Tibial artery (tissue), 4 donors: Measurements from ENCODE around the gene HMGXB3.
A peak's percentile ranks its signal among the peaks of the same experiment; 100 is the strongest.
"Not testable (repeated sequence)": the region's sequence is repeated elsewhere in the genome, so short reads cannot be mapped to it uniquely, and the experiment has no call there.

ENCODE experiments used
- DNase-seq, 2 donors: peaks; one replicate each; pipeline ENCODE4 v3.0.0-alpha.2; 2019
- H3K27ac ChIP-seq, 2 donors: fragments of 200-600 bp; sonication (generic) in 1 of 2; 1 replicate in 1 of 2; 2 replicates in 1 of 2; pipeline ENCODE4 v1.5.1; 2018 to 2019; ENCODE audit warnings: mild to moderate bottlenecking in 1 of 2
- H3K27me3 ChIP-seq, 2 donors: fragments of 200-600 bp; sonication (generic) in 1 of 2; one replicate each; pipeline versions ENCODE4 v1.5.1 to v1.6.0; 2016 to 2019
- H3K36me3 ChIP-seq, 3 donors: fragments of 200-600 bp; sonication (generic) in 2 of 3; one replicate each; pipeline ENCODE4 v1.5.1; 2016 to 2019; ENCODE audit warnings: mild to moderate bottlenecking in 2 of 3
- H3K4me1 ChIP-seq, 4 donors: fragments of 200-600 bp; sonication (generic) in 2 of 4; 1 replicate in 3 of 4; 2 replicates in 1 of 4; pipeline ENCODE4 v1.5.1; 2016 to 2019
- H3K4me3 ChIP-seq, 2 donors: fragments of 200-600 bp; sonication (generic) in 1 of 2; 1 replicate in 1 of 2; 2 replicates in 1 of 2; pipeline ENCODE4 v1.5.1; 2018 to 2019; ENCODE audit warnings: mild to moderate bottlenecking in 2 of 2
- H3K9me3 ChIP-seq, 3 donors: fragments of 200-600 bp; sonication (generic) in 1 of 3; one replicate each; pipeline ENCODE4 v1.5.1; 2016 to 2019
- intact Hi-C: fragments of 100-400 bp; cut with DNase I; formaldehyde crosslinking; loops from one replicate; pipeline ENCODE4 v1.15.0; 2023; ENCODE audit warnings: low total_unique reads
- TF ChIP-seq, protein P1 (sequence below), 2 experiments: fragments of 200-600 bp in 1 of 2; fragments of 450-650 bp in 1 of 2; IDR thresholded peaks; one replicate each; pipeline ENCODE4 v1.5.1; 2017 to 2019; ENCODE audit warnings: antibody characterized with exemption in 2 of 2, mild to moderate bottlenecking in 1 of 2, moderate library complexity in 1 of 2

Gene HMGXB3

DNA sequence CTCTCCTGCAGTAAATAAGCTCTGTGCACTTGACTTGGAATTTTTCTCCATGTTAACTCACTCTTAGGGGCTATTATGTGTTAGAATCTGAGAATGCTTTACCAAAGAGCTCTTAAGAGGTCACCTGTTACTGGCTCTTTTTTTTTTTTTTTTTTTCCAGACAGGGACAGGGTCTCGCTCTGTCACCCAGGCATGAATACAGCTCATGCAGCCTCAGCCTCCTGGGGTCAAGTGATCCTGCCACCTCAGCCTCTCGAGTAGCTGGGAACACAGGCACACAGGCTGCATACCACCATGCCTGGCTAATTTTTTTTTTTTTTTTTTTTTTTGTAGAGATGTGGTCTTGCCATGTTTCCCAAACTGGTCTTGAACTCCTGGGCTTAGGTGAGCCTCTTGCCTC, 22.1 kb downstream of the HMGXB3 start:
- TF ChIP-seq, protein P1, sequence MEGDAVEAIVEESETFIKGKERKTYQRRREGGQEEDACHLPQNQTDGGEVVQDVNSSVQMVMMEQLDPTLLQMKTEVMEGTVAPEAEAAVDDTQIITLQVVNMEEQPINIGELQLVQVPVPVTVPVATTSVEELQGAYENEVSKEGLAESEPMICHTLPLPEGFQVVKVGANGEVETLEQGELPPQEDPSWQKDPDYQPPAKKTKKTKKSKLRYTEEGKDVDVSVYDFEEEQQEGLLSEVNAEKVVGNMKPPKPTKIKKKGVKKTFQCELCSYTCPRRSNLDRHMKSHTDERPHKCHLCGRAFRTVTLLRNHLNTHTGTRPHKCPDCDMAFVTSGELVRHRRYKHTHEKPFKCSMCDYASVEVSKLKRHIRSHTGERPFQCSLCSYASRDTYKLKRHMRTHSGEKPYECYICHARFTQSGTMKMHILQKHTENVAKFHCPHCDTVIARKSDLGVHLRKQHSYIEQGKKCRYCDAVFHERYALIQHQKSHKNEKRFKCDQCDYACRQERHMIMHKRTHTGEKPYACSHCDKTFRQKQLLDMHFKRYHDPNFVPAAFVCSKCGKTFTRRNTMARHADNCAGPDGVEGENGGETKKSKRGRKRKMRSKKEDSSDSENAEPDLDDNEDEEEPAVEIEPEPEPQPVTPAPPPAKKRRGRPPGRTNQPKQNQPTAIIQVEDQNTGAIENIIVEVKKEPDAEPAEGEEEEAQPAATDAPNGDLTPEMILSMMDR (IDR thresholded peaks at IDR 0.05) = no peak
- peaks cover 55 to 85% (median 78%) of the 10 kb centered on the region in 3 donors for H3K36me3 ChIP-seq
- peaks cover 0 to 32% (median 8%) of the 10 kb centered on the region in 4 donors for H3K4me1 ChIP-seq
- DNase-seq = no peak
- no peak overlapping the region for H3K4me3 ChIP-seq
- H3K27ac ChIP-seq = peak overlapping the region; percentile 34 to 37
- no peaks in the 10 kb centered on the region for H3K27me3 ChIP-seq
- H3K9me3 ChIP-seq = no peaks in the 10 kb centered on the region
- intact Hi-C loops = no loop called here

DNA sequence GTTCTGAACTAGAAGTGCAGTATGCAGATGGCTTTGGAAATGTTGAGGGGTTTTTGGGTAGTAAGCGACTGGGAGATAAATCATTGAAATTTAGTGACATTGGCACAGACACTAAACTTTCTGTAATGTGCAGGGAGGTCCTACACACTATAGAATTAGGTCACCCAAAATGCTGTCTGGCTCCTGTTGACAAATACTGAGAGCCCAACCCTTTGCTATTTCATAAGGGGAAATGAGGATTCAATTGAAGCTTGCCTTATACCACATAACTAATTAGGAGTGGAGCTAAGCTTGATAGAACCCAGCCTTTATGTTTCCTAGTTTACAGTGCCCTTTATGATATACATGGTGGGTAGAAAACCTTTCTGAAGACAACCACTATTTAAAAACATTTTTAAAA, 22.6 kb downstream of the HMGXB3 start:
- peaks cover 60 to 85% (median 77%) of the 10 kb centered on the region in 3 donors for H3K36me3 ChIP-seq
- intact Hi-C loops = no loop called here
- H3K9me3 ChIP-seq = no peaks in the 10 kb centered on the region
- H3K27me3 ChIP-seq = no peaks in the 10 kb centered on the region
- no peak for DNase-seq
- H3K4me3 ChIP-seq = no peak overlapping the region
- peaks cover 0 to 32% (median 8%) of the 10 kb centered on the region in 4 donors for H3K4me1 ChIP-seq
- TF ChIP-seq, protein P1 (IDR thresholded peaks at IDR 0.05) = no peak
- H3K27ac ChIP-seq = no peak overlapping the region

DNA sequence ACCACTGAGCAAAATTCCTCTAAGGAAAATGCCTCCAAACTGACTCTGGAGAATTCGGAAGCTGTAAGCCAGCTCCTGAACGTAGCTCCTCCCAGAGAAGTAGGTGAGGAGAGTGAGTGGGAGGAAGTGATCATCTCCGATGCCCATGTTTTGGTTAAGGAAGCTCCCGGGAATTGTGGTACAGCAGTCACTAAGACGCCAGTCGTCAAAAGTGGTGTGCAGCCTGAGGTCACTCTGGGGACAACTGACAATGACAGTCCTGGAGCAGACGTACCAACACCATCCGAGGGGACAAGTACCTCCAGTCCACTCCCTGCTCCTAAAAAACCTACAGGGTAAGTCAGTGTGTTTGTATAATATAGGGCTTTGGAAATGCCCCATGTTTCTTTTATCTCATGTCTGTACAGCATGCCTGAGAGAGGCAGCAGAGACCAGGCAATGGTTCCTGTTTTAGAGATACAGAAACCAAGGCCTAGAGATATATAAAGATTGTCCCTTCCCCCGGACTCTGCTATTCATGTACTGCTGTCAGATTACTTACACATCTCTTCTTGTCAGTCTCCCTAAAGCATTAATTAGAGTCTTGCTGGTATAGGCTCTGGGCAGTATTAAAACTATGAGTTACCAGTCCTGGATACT, 23.9 kb downstream of the HMGXB3 start:
- Histone ChIP-seq H3K4me1 (peaks cover 0 to 32% (median 8%) of the 10 kb centered on the region in 4 donors), H3K27me3 (no peaks in the 10 kb centered on the region), H3K4me3 (no peak overlapping the region), H3K36me3 (peaks cover 49 to 74% (median 64%) of the 10 kb centered on the region in 3 donors), H3K9me3 (no peaks in the 10 kb centered on the region), H3K27ac (no peak overlapping the region)
- no peak for DNase-seq
- TF ChIP-seq, protein P1 (IDR thresholded peaks at IDR 0.05) = no peak
- intact Hi-C loops = no loop called here

DNA sequence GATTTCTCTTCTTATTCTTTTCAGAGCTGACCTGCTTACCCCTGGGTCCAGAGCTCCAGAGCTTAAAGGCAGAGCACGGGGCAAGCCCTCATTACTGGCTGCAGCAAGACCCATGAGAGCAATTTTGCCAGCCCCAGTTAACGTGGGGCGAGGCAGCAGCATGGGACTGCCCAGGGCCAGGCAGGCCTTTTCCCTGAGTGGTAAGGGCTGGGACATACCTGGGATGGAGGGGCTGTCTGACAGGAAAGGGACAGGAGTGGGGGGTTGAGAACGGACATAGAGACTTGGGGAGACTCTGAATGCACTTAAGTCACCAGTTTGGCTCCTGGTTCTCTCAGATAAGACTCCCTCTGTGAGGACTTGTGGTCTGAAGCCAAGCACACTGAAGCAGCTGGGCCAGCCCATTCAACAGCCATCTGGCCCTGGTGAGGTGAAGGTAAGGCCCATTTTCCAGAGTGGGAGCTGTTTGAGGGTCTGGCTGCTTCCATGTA, 26.2 kb downstream of the HMGXB3 start:
- Histone ChIP-seq H3K27ac (no peak overlapping the region), H3K4me1 (peaks cover 0 to 23% (median 5%) of the 10 kb centered on the region in 4 donors), H3K36me3 (peaks cover 47 to 75% (median 71%) of the 10 kb centered on the region in 3 donors), H3K4me3 (no peak overlapping the region), H3K27me3 (no peaks in the 10 kb centered on the region), H3K9me3 (no peaks in the 10 kb centered on the region)
- TF ChIP-seq, protein P1 (IDR thresholded peaks at IDR 0.05) = no peak
- intact Hi-C loops = no loop called here
- DNase-seq = no peak

DNA sequence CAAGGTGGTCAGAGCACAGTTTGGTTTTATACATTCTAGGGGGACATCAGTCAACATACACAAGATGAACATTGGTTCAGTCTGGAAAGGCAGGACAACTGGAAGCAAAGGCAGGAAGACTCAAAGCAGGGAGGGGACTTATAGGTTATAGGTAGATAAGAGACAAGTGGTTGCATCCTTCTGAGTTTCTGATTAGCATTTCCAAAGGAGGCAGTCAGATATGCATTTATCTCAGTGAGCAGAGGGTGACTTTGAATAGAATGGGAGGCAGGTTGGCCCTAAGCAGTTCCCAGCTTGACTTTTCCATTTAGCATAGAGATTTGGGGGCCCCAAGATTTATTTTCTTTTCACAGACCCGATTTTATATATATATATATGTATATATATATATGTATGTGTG, 27.5 kb downstream of the HMGXB3 start:
- H3K36me3 ChIP-seq = peaks cover 60 to 83% (median 80%) of the 10 kb centered on the region in 3 donors
- H3K4me1 ChIP-seq, H3K27me3 ChIP-seq, intact Hi-C loops, H3K9me3 ChIP-seq, H3K27ac ChIP-seq, H3K4me3 ChIP-seq, DNase-seq: not testable (repeated sequence)

DNA sequence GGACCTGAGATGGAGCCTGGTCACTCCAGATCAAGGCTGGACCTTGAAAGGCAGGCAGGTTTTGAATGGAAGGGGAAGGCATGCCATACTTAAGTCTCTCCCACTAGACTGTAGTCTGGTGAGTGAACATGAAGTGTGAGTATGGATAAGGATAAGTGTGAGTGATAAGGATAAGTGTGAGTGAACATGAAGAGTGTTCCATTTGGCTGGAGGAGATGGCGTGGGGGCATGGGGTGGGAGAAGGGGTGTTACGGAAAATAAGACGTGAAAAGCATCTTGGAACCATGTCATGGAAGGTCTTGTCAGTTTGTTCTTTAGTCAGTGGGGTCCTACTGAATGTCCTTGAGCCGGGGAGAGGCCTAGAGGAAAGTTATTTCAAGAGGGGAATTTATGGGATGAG, 32.8 kb downstream of the HMGXB3 start:
- DNase-seq = no peak
- H3K36me3 ChIP-seq = peaks cover 72 to 89% (median 86%) of the 10 kb centered on the region in 3 donors
- H3K27ac ChIP-seq = no peak overlapping the region
- H3K4me1 ChIP-seq = no peaks in the 10 kb centered on the region
- H3K4me3 ChIP-seq = no peak overlapping the region
- no peaks in the 10 kb centered on the region for H3K9me3 ChIP-seq
- intact Hi-C loops = no loop called here
- H3K27me3 ChIP-seq = no peaks in the 10 kb centered on the region
- TF ChIP-seq, protein P1 (IDR thresholded peaks at IDR 0.05) = no peak
